GM21528 (cell line): ENCODE data around the gene RHCG.
"Not testable (repeated sequence)": the region's sequence is repeated elsewhere in the genome, so short reads cannot be mapped to it uniquely, and the experiment has no call there.

Experiments used
- ATAC-seq: cut with Tn5 transposase; IDR thresholded peaks from one replicate; pipeline ENCODE4 v1.9.1; 2021; ENCODE audit warnings: mild to moderate bottlenecking, moderate library complexity; ENCODE audit not compliant: unreplicated experiment, low FRiP score

RHCG gene

DNA sequence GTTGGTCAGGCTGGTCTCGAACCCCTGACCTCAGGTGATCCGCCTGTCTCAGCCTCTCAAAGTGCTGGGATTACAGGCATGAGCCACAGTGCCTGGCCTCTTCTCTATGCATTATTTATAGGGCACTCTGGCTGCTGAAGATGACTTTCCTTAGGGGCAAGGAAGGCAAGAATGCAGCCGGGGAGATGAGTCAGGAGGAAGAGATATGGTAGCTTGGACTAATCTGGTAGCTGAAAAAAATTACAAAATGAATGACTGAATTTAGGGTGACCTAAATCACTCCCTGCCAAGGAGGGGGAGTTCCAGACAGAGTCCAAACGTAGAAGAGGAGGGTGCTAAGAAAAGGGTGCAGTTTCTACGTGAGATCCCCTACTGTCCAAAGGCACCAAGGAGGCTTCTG, 14.2 kb downstream of the RHCG start:
- ATAC-seq: no peak

DNA sequence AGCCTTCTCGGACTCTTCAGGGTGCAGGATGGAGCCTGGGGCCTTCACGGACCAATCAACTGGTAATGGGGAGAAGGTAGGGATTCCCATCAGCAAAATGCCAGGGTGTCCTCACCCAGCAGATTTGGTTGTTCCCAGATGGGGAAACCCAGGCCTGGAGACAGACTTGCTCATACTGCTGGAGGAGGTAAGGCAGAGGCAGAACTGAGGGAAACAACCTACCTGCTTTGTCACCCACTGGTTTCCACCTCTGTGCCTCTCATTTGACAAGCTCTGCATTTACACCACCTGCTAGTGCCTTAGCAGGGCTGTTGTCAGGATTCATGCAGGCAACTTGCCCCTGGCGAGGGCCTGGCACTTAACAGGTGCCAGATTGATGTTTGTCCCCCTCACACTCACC, 15.9 kb downstream of the RHCG start:
- no peak for ATAC-seq

DNA sequence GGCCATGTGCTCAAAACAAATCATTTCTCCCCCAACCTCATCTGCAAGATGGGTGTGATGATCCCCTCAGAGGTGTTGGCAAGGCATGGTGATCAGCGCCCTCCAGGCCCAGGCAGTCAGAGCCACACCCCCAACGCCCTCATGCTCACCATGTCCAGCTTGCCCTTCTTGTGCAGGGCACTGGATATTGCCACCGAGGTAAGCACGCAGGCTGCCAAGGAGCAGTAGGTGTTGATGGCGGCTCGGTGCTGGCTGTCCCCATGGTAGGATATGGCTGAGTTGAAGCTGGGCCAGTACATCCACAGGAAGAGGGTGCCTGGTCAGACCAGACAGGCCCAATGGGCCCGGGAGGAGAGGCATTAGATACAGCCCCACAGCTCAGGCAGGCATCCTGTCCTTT, 17.2 kb downstream of the RHCG start:
- no peak for ATAC-seq

DNA sequence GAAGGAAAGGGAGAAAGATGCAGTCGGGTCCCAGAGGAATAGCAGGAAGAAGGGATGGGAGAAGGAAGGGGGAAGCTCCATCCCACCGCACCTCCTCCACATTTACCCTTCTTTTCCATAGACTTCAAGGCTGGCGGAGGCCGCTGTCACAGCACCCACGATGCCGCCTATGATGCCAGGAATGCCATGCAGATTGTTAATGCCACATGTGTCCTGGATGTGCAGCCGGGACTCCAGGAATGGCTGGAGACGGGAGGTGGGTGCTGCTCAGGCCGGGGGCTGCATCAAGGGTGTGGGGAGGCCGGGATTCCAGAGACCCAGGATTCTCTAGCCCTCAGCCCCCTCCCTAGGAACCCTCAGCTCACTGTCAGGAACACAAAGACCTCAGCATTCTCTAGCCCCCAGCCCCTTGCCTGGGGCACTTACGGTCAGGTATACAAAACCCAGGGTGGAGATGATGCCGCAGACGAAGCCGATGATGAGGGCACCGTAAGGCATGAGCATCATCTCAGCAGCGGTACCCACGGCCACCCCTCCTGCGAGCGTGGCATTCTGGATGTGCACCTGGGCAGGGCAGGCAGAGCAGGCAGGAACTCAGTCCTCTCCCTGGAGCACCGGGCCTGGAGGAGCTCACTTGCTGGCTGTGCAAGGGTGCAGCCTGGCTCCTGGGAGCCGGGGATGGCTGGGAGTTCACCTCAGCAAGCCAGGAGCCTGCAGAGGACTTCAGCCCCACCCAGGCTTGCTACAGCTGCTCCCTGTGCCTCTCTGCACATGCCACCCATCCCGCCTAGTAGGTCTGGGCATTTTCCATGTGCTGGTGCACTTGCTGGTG, 18.8 kb downstream of the RHCG start:
- no peak for ATAC-seq

DNA sequence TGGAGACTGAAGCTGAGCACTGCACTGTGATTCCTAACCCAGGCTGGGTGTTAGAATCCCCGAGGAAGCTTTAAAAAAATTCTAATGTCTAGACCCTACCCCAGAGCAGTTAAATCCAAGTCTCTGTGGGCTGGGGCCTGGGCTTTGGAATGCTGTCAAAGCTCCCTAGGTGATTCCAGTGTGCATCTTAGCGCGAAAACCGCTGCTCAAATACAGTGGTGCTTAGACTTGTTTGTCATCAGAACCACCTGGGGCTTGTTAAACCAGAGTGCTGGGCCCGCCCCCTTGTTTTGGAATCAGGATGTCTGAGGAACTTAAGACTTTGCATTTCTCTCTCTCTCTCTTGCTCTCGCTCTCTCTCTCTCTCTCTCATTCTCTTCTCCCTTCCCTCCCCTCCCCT, 20.7 kb downstream of the RHCG start:
- no peak for ATAC-seq

DNA sequence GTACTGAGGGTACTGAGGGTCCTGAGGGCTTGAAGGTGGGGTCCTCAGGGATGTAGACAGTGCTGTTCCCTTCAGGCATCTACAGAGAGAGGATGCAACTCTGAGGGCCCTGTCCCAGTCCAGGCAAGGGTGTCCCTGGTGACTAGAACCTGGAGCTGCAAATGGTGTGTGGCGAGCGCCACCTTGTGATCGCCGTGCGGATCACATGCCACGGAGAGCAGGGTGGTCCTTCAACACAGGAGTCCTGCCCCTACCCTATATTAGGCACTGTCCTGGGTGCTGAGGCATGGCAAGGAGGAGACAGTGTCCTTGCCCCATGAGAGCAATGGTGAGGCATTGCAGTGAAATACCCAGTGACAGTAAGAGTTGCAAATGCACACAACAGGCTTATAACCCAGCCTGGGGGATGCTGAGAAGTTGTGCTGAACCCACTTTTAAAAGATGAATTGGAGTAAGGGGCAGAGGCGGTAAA, 23.6 kb downstream of the RHCG start:
- no peak for ATAC-seq

DNA sequence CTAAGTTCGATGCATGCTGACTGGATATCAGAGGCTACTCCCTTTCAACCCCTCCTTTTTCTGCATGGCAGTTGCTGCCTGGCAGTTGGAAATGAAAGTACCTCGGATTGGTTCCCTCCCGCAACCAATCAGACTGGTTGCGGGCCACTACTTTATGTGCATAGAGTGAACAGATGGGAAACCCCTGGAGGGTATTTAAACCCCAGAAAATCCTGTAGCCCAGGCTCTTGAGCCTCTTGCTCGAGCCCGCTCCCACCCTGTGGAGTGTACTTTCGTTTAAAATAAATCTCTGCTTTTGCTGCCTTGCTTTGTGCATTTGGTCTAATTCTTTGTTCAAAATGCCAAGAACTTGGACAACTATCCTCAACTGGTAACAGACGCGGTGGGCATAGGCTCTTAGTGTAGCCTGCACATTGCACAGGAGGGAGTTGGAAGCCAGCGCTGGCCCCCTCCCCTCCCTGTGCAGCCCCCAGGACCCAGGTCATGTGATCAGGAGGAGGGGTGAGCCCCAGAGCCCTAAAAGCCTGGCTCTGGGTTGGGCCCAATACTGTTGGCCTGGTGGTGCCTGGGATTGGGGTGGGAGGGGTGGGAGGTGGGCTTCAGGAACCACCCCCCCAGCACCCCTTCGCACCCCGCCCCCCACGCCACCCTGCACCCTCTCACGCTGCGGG, 26.8 kb downstream of the RHCG start:
- no peak for ATAC-seq

DNA sequence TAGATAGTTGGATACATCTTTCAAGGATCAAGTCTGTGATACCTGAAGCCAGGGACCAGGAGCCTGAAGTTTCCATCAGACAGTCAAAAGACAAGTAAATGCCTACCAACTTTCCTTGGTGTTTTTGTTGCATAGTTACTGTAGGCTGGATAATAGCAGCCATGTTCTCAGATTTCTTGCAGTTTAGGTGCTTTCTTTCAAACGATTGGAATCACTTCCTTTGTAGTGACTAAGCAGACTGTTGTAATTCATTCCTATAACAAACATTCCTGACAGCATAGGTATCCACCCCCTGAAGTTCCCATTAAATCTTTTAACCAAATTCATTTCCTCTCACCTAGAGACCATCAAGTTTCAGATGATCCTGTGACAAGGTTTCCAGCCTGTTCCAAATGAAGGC, 27.6 kb downstream of the RHCG start:
- ATAC-seq: not testable (repeated sequence)

DNA sequence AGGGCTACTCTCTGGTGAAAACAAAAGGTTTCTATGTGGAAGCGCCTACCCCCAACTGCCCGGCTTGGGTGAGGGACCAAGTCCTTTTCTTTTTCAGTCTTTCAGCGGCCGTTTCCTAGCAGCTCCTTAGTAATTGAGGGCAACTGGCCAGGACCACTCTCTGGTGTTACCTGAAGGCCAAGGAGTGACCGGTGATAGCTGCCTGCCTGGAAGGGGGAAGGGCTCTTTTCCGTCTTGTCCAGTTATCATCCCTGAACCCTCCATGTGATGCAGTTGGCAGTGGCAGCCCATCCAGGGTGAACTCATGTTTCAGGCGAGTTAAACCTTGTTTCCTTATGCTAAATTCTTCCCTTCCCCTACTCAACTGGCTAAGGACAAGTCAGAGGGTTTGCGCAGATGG, 33.3 kb downstream of the RHCG start:
- no peak for ATAC-seq

DNA sequence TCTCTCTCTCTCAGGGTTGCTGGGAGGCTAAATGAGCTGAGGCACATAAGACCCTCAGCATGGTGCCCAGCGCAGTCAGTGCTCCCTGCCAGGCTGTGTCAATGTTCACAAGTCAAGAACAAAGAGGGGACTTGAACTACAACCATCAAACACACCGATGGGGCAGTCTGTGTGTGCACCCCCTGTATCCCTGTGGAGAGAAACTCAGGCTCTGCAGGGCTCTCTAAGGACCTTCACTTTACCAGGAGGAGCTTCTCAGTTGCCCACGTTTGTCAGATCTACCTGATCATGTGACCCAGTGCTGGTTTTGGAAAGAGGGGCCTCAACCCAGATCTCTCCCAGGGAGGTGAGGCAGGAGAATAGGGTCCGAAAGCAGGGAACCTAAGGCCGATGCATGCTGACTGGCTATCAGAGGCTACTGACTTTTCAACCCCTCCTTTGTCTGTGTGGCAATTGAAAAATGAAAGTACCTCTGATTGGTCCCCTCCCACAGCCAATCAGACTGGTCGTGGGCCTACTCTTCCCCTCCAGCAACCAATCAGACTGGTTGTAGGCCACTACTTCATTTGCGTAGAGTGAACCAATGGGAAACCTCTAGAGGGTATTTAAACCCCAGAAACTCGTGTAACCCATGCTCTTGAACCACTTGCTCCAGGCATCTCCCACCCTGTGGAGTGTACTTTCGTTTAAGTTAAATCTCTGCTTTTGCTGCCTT, 34.0 kb downstream of the RHCG start:
- no peak for ATAC-seq

DNA sequence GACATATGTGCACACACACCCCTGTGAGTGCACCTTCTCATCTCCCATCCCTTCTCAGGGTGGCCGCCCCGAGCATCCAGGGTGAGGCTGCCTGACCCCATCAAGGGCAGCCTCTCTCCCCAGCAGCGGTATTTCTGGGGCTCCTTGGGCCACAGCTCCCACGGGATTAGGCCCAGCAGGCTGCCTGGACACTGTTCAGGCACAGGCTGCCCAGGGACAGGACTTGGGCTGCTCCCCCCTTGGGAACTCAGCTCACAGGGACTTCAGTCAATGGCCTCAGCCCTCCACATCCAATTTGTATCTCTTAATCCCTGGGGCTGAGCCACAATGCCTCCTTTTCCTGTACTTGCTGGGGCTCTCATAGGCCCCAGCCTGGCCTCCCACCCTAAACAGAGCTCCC, 35.0 kb downstream of the RHCG start:
- no peak for ATAC-seq

DNA sequence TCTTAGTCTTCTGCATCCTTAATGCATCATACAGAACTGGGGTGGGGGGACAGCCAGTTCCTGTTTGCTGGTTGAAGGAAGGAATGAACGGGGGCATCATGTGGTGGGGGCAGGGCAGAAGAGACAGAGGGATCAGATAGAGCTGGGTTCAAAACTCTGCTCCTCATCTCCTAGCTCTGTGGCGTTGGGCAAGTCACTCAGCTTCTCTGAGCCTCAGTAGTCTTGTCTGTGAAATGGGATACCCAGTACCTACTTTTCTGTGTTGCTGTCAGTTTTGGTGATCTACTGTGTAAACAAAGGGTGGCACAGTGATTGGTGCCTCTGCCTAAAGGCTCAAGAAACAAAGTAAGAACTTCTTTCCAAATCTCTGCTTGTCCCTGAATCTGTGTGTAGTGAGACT, 36.3 kb downstream of the RHCG start:
- no peak for ATAC-seq

DNA sequence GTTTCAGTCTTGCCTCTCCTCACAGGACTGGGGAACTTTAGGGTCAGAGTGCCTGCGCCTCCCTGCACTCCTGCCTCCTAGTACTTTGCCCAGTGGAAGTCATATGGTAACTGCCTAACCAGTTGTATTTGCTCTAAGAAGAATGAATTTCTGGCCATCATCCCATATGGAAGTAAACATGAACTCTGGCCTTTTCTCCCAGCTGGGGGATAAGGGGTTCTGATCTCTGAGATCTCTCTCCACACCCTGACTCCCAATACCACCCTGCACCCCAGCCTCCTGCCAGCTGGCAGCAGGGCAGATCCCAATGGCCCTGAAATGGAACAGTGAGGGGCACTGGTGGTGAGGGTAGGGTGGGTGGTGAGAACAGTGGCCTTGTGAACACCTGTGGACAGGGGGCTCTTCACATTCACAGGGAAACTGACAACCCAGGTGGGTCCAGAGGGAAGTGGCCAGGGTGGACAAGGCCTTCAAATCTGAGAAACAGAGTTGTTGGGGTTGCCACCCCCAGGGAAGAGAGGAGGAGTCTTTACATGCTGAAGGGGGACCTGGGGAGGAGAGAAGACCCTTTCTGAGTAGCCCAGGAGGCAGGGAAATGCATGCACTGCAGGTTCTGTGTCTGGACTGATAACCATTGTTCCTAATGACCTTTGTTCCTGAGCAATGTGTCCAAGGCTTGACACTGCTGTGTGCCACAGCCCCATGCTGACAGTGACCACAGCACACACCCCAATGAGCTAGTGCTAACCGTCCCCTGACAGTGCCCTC, 36.9 kb downstream of the RHCG start:
- no peak for ATAC-seq

DNA sequence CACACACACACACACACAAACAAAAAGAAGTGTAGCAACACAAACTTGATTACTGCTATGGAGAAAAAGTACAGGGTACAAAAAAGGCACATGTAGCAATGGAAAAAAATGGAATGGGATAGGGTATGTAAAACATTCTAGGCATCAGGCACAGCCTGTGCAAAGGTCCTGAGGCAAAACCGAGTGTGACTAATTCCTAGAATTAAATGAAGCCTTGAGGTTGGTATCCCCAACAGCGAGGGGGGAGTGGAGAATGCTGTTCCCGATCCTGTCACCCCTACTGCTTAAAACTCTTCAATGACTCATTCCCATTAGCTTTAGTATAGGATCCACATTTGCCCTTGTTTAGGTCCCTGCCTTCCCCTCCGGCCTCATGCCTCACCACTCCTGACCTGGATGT, 37.9 kb downstream of the RHCG start:
- ATAC-seq: no peak

DNA sequence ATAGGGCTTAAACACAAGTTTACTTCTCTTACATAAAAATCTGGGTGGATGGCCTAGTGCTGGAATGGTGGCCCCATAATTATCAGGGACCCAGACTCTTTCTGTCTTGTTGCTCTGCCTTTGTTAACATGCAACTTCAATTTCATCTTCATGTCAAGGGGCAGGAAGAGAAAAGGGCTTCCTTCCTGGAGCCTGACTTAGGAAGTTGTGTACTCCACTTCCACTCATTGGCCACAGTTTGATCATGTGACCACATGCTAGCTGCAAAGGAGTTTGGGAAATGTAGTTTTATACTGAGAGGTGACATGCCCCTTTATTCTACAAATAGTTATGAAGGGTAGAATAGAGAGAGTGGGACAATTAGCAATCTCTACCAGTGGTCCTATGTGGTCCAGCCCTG, 39.3 kb downstream of the RHCG start:
- no peak for ATAC-seq

DNA sequence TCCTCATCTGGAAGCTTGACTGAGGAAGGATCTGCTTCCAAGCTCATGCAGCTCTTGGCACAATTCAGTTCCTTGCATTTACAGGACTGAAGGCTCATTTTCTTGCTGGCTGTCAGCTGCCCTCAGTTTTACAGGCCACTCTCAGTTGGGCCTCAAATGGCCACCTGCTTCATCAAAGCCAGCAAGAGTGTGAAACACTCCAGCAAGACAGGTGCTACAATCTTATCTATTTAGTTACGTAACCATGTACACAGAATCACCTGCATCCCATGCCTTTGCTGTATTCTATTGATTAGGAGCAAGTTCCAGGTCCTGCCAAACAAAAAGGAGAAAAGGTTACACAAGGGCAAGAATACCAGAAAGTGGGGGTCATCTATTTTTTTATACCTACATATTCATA, 40.8 kb downstream of the RHCG start:
- ATAC-seq: no peak

DNA sequence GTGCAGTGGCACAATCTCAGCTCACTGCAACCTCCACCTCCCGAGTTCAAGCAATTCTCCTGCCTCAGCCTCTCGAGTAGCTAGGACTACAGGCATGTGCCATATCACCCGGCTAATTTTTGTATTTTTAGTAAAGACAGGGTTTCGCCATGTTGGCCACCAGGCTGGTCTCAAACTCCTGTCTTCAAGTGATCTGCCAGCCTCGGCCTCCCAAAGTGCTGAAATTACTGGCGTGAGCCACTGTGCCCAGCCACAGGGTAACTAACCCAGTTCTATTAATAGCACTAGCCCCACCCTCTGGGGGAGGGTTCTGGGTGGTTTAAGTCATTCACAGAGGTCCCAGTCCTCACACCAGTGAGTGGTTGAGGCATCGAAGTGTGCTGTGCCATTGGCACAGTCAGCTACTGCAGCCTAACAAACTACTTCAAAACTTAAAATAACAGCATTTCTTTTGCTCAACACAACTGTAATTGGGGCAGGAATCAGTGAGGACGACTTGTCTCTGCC, 44.0 kb downstream of the RHCG start:
- no peak for ATAC-seq

DNA sequence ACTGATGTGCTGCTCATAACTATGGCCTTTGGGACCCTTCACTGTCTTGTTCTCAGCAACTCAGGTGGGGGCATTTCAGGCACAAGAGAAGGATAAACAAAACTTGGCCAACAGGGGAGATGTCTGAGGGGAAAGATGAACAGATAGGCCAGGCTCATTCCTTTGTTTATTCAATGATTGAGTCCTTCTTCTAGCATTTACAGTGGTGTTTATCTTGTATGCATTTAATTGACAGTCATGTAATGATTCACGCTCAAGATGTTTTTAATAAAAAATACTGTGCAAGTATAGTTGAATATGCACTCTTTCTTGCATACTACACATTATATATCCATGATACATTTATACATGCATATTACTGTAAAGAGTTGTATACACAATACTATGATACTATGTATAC, 44.5 kb downstream of the RHCG start:
- no peak for ATAC-seq

DNA sequence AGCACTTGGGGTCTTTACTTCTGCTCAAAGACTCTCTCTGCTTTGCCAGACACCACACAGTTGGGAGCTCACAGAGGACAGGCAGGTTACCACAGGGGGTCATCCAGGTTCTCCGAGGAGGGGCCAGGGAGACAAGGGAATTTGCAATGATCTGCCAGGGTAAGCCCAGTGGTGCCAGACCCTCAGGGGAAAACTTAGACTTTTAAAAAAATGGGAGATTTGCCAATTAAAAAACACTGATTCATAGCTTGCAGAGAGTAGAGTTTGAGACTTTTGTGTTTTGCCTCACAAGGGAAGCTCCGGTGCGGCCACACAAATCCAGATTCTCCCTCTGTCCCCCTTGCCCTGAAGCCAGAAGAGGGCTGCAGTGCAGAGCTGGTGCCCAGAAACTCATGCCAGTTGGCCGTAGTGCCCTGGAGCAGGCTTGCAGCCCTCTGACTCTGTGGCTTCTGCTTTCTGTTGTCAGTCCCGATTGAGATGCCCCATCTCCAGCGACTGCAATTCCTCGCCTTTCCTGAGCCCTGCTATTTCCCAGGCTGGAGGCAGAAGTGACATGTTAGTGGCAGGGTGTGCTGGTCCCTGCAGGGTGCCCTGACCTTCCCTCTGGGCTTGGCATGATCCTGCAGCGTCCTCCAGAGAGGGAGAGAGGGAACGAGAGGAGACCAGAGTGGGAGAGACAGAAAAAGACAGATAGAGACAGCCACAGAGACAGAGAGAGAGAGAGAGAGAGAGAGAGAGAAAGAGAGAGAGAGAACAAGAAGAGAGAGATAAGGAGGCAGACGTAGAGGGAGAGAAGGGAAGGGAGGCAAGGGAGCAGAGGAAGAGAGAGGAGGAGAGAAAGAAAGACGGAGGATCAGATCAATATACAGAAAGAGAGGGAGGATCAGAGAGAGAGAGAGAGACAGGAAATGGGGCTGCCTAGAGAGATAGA, 46.0 kb downstream of the RHCG start:
- no peak for ATAC-seq
